ENCODE measurements around the gene VOPP1. TPM values are rescaled to one million over a fixed set of nuclear protein-coding genes. Genes with fewer than 3 reads are reported as not detected.
A peak's percentile ranks its signal among the peaks of the same experiment; 100 is the strongest.
"Not testable (repeated sequence)": the region's sequence is repeated elsewhere in the genome, so short reads cannot be mapped to it uniquely, and the experiment has no call there.

VOPP1 gene
- total RNA-seq, 1 donor from 2014 or later: 66.2 TPM

DNA sequence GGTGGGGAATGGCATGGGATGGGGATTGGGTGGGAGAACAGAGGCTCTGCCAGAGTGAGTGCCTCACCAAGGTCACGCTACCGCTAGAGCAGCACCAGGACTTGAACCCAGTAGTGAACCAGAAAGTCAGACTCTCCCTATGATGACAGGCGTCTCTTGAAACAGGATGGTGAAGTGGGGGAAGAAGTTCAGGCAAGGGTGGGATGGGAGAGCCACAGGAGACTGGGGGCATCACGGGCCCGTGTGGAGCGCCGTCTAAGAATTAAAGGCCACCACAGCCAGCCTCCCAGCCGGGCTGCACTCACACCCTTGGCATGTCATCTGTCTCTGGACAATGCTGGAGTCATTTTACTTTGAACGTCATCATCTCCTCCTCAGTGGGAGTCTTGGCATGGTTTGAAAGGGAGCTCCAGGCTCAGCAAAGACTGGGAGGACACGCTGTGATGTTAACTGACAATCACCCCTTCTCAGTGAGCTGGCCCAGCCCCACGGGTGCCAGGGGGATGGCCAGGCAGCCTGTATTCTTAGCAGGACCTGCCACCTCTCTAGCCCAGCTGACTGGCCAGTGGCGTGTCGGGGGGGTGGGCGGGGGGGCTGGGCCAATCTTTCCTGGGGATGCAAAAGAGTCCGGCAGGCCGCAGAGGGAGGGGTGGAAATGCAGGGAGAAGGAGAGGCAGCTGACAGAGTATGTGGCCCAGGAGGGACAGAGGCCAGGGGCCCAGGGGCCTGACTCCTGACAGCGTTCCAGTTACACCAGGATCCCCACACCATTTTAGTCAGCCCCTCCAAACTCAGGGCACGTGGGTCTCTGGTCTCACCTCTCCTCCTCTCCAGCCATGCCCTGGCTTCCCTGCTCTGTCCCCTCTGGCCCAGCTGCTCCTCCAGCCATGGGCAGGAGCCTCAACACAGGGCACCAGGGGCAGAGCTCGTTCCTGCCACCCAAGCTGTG lies 96.2 kb downstream of the VOPP1 start:
- Histone ChIP-seq H3K27me3 (ENCODE audit: low read depth) (no peaks in the 10 kb centered on the region), H3K4me1 (peaks cover 4% of the 10 kb centered on the region), H3K27ac (no peak overlapping the region), H3K9me3 (no peaks in the 10 kb centered on the region), H3K36me3 (peaks cover 6% of the 10 kb centered on the region), H3K4me3 (no peak overlapping the region)
- no peak for ATAC-seq
- intact Hi-C loops (cut with DNase I): no loop called here
- TF ChIP-seq, protein P1, sequence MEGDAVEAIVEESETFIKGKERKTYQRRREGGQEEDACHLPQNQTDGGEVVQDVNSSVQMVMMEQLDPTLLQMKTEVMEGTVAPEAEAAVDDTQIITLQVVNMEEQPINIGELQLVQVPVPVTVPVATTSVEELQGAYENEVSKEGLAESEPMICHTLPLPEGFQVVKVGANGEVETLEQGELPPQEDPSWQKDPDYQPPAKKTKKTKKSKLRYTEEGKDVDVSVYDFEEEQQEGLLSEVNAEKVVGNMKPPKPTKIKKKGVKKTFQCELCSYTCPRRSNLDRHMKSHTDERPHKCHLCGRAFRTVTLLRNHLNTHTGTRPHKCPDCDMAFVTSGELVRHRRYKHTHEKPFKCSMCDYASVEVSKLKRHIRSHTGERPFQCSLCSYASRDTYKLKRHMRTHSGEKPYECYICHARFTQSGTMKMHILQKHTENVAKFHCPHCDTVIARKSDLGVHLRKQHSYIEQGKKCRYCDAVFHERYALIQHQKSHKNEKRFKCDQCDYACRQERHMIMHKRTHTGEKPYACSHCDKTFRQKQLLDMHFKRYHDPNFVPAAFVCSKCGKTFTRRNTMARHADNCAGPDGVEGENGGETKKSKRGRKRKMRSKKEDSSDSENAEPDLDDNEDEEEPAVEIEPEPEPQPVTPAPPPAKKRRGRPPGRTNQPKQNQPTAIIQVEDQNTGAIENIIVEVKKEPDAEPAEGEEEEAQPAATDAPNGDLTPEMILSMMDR (IDR thresholded peaks at IDR 0.05): no peak
- DNase-seq: no peak

DNA sequence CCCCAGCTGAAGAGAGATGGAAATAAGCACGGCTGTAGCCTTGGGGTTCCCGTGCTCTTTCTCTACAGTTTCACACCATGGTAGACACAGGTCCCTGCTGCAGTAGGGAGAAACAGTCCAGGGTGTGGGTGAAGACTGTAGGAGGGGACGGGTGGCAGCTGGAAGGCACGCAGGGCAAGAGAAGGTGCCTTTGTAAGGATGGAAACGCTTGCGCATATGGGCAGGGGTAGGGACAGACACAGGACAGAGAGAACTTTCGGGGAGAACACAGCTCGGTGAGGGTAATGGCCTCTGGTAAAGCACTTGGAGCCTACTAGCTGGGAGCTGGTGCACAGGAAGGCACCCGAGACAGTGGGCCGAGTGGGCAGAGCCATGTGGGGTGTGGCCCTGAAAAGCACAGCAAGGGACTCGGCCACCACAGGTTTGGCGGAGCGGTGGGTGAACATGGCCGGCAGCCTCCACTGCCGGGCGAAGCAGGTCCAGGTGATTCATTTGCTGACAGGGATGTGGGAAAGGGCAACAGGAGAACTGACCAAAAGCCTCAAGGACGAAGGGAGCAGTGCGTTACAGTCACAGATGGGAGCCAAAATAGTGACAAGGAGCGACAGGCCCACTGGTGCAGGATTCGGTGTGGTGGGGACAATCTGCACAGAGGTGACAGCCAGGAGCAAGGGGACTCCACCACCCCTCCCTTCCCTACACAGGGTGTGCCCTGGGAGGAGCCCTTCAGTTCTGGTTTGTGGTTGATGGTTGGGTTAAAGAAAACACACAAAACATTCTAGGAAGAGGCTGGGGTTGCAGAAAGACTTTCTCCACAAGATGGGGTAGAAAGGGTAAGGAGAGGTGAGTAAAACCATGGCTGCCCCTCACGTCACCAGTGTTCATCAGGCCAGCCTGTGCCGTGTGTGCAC lies 97.1 kb downstream of the VOPP1 start:
- Histone ChIP-seq H3K27ac (no peak overlapping the region), H3K36me3 (peaks cover 6% of the 10 kb centered on the region), H3K4me3 (no peak overlapping the region), H3K27me3 (ENCODE audit: low read depth) (no peaks in the 10 kb centered on the region), H3K4me1 (peaks cover 4% of the 10 kb centered on the region), H3K9me3 (no peaks in the 10 kb centered on the region)
- ATAC-seq (peak in 1 of 2 donors; percentile 15), DNase-seq (no peak)
- TF ChIP-seq, protein P1 (IDR thresholded peaks at IDR 0.05): no peak
- intact Hi-C loops (cut with DNase I): no loop called here

DNA sequence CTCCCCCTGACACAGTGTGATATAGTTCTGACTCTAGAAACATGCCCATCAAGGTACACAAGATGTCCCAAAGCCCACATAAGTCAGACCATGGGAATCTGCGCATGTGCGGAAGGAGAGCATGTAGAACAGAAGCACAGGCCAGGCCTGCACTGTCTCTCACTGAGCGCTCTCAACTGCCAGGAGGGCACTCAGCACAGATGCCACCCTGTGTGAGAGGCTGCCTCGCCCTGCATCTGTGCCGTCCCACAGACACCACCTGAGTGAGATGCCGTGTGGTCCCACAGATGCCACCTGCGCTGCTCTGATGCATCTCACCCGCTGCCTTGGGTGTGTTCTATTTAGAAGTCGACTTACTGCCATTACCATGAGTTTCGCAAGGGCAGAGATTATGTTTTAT lies 98.4 kb downstream of the VOPP1 start:
- no peak overlapping the region for H3K27ac ChIP-seq
- H3K4me1 ChIP-seq: peaks cover 4% of the 10 kb centered on the region
- TF ChIP-seq, protein P1 (IDR thresholded peaks at IDR 0.05): no peak
- DNase-seq (no peak), ATAC-seq (no peak)
- intact Hi-C loops (cut with DNase I): no loop called here
- H3K36me3 ChIP-seq: peaks cover 6% of the 10 kb centered on the region
- no peaks in the 10 kb centered on the region for H3K27me3 ChIP-seq (ENCODE audit: low read depth)
- no peak overlapping the region for H3K4me3 ChIP-seq
- no peaks in the 10 kb centered on the region for H3K9me3 ChIP-seq

DNA sequence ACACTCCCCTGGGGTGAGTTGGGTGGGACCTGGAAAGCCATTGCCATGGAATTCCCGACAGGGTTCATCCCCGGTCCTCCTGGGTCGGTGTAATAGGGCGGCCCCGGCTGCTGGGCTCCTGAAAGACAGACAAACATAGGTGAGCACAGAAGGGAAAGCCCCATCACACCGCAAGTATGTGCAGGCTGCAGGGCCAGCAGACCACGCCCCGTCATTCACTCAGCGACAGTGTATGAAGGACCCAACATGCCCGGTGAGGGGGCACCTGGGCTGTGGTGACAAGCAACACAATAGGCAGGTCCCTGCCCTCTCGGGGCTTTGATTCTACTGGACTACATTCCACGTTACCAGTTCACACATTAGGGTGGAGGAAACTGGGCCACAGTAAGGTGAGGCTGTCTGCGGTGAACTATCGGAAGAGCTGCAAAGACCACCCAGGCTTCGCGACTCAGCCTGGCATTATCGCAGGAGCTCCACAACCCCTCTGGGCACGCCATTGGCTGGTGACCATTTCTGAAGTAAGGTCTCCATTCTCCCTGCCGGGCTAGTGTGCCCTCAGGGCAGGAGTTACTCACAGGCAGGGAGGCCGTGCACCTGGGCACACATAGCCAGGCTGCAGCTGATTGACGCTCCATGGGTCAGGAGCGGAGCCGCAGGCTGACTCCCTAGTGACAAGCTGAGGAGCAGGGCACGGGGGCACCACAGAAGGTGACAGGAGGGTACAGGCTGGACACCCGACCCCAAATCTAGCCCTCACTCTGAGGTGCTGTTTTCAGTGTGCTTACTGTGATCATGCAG lies 99.2 kb downstream of the VOPP1 start:
- DNase-seq: no peak
- H3K36me3 ChIP-seq: peaks cover 6% of the 10 kb centered on the region

DNA sequence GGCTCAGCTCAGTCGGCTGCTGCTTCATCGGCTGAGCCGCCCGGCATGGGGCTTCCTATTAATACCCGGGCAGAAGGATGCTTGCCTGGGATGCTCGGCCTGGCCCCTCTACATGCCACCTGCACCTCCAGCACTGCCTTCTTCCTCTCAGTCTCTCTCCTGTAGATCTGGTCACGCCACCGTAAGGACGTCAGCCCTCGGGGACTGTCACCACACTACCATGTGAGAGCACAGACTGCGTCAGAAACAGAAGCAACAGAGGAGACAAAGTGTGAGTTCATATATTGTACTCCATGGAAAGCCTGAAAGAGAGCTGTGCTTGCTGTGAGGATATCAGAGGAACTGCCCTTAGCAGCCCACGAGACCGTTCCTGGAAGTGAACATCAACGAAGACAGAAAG lies 99.9 kb downstream of the VOPP1 start:
- H3K27ac ChIP-seq; H3K36me3 ChIP-seq; H3K4me3 ChIP-seq; H3K27me3 ChIP-seq (ENCODE audit: low read depth); H3K4me1 ChIP-seq; ATAC-seq; H3K9me3 ChIP-seq; DNase-seq; intact Hi-C loops (cut with DNase I): not testable (repeated sequence)

More for the DNA sequence above, 99.2 kb downstream of the VOPP1 start:
- TF ChIP-seq, protein P1 (IDR thresholded peaks at IDR 0.05): no peak
- Histone ChIP-seq H3K9me3 (no peaks in the 10 kb centered on the region), H3K27ac (no peak overlapping the region), H3K4me3 (no peak overlapping the region), H3K27me3 (ENCODE audit: low read depth) (no peaks in the 10 kb centered on the region), H3K4me1 (no peaks in the 10 kb centered on the region)
- ATAC-seq: no peak
- intact Hi-C loops (cut with DNase I): no loop called here

DNA sequence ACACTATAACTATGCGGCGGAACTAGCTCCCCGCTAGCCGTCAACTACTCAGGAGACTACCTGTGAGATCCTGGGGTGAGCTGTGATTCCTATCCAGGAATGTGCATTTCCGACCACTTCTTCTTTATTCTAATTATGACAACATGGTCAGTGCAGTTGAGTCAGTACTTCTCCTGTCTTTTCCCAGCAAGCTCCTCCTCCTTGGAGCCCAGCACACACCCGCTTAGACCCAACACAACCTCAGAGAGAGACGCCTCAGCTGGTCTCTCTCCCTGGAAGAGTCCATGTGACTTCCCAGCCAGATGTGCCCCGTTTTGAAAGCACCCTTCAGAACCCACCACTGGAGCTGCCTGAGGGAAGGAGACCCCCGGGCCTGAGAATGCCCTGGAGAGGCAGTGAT lies 100.7 kb downstream of the VOPP1 start:
- ATAC-seq: not testable (repeated sequence)

More for the DNA sequence above, 100.7 kb downstream of the VOPP1 start:
- H3K4me3 ChIP-seq; H3K9me3 ChIP-seq; DNase-seq; H3K27me3 ChIP-seq (ENCODE audit: low read depth); H3K27ac ChIP-seq; H3K36me3 ChIP-seq; H3K4me1 ChIP-seq; intact Hi-C loops (cut with DNase I): not testable (repeated sequence)
